Common myeloid progenitor, CD34-positive (primary cell): ENCODE results near the gene TSFM.

Source experiments
- CTCF ChIA-PET: fragments of 350-600 bp; sonication (Branson Sonifier 250); formaldehyde crosslinking; loops from one replicate; lab custom pipeline; 2021; ENCODE audit warnings: antibody characterized with exemption; lab: Charles Lee
- POLR2A ChIA-PET: fragments of 350-600 bp; sonication (Branson Sonifier 250); formaldehyde crosslinking; loops from one replicate; lab custom pipeline; 2021; ENCODE audit warnings: antibody characterized with exemption; lab: Charles Lee
- DNase-seq, 3 donors: peaks; one replicate each; pipeline versions ENCODE4 v3.0.0 to v3.0.0-alpha.2; 2013
- H3K27ac ChIP-seq, 2 experiments: 1 replicate in 1 of 2; 2 replicates in 1 of 2; pipeline ENCODE4 v1.7.0; 2013; ENCODE audit warnings: inconsistent platforms in 2 of 2, low read length in 2 of 2, mild to moderate bottlenecking in 2 of 2, low read depth in 1 of 2, moderate library complexity in 1 of 2; ENCODE audit not compliant: severe bottlenecking in 2 of 2, insufficient read depth in 1 of 2, poor library complexity in 1 of 2
- H3K27me3 ChIP-seq, 5 experiments: replicated peaks in 2 of 5; 1 replicate in 3 of 5; 2 replicates in 2 of 5; pipeline versions ENCODE4 v1.6.1 to v1.7.0; 2013; ENCODE audit warnings: low read length in 4 of 5, mild to moderate bottlenecking in 2 of 5, moderate library complexity in 2 of 5, inconsistent platforms in 1 of 5; ENCODE audit not compliant: insufficient read depth in 5 of 5, control insufficient read depth in 4 of 5
- H3K36me3 ChIP-seq, 4 experiments: 1 replicate in 2 of 4; 2 replicates in 2 of 4; pipeline versions ENCODE4 v1.6.1 to v1.7.0; 2013; ENCODE audit warnings: low read length in 3 of 4, control low read depth in 1 of 4, mild to moderate bottlenecking in 1 of 4; ENCODE audit not compliant: control insufficient read depth in 4 of 4, insufficient read depth in 4 of 4
- H3K4me1 ChIP-seq, 4 experiments: 1 replicate in 3 of 4; 2 replicates in 1 of 4; pipeline versions ENCODE4 v1.6.1 to v1.7.1; 2013; ENCODE audit warnings: low read length in 3 of 4, mild to moderate bottlenecking in 3 of 4, control low read depth in 1 of 4, inconsistent platforms in 1 of 4, moderate library complexity in 1 of 4; ENCODE audit not compliant: control insufficient read depth in 4 of 4, insufficient read depth in 4 of 4; ENCODE audit errors: control extremely low read depth in 1 of 4
- H3K4me3 ChIP-seq, 7 experiments: 1 replicate in 4 of 7; 2 replicates in 3 of 7; pipeline versions ENCODE4 v1.5.1 to v1.7.0; 2013; ENCODE audit warnings: mild to moderate bottlenecking in 7 of 7, low read length in 6 of 7, moderate library complexity in 6 of 7, inconsistent platforms in 2 of 7, low read depth in 2 of 7, control low read depth in 1 of 7; ENCODE audit not compliant: insufficient read depth in 4 of 7, control insufficient read depth in 1 of 7; ENCODE audit errors: extremely low read depth in 1 of 7
- H3K9me3 ChIP-seq, 5 experiments: 1 replicate in 4 of 5; 2 replicates in 1 of 5; pipeline versions ENCODE4 v1.6.1 to v1.7.1; 2013; ENCODE audit warnings: low read length in 4 of 5, mild to moderate bottlenecking in 2 of 5, inconsistent platforms in 1 of 5, low read depth in 1 of 5, moderate library complexity in 1 of 5; ENCODE audit not compliant: control insufficient read depth in 4 of 5, insufficient read depth in 2 of 5; ENCODE audit errors: control extremely low read depth in 1 of 5
- WGBS: methylation state at CpG from one replicate; pipeline ENCODE4 v1.1.5; 2013; ENCODE audit not compliant: insufficient coverage; 5-methylcytosine and 5-hydroxymethylcytosine counted together

TSFM gene

GRCh38 chr12:57822392-57823130 lies 40.0 kb downstream of the TSFM start:
- Histone ChIP-seq H3K27me3 (no peaks in the 10 kb centered on the region), H3K36me3 (peaks cover 28 to 77% (median 75%) of the 10 kb centered on the region in 4 experiments), H3K27ac (no peak overlapping the region), H3K4me3 (no peak overlapping the region), H3K9me3 (no peaks in the 10 kb centered on the region), H3K4me1 (peaks cover 0 to 2% (median 0%) of the 10 kb centered on the region in 4 experiments)
- DNase-seq: no peak
- 94% methylated on average over 10 of the region's 10 CpGs for WGBS
- CTCF ChIA-PET: interaction anchor here (0.6 to 3.3 kb wide), 5 partner anchors 19 to 83 kb away, joined by 3 to 25 read pairs (median 5); no protein-coding TSS in a partner anchor
- POLR2A ChIA-PET: no interaction called here

- H3K36me3 ChIP-seq: peaks cover 31 to 83% (median 80%) of the 10 kb centered on the region in 4 experiments
- POLR2A ChIA-PET: no interaction called here
Observed at GRCh38 chr12:57823131-57823907, 40.7 kb downstream of the TSFM start.

DNA sequence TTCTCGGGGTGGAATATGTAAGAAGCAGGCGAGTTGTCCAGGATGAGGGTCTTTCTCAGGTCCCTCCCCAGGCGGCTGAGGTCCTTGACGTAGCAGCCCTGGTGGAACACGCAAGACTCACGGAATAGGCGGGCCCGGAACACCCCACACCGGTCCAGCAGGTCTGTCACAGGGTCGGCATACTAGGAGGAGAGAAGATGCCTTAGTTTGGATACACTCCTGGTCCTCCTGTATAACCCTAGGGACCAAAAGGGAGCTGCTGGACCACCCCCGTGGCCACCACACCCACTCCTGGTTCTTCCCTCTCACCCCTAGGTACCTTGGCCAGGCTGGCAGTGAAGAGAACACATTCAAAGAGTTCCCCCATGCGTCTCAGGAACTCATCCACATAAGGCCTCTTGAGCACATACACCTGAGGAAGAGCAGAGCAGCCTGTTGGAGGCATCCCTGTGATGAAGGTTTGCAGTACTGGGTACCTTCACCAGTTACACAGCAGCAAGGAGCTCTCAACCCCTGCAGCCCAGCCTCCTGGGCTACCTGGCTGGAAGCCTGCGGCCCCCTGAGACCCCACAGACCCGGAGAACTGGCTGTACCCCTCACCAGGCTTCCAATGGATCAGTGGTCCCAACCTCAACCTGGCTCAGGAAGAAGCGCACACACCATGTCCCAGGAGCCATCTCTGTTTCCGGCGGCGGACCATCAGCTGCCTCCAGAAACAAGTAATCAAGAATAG lies 41.5 kb downstream of the TSFM start:
- Histone ChIP-seq H3K27ac (peak overlapping the region in 1 of 2 experiments; percentile 0), H3K36me3 (peaks cover 28 to 90% (median 83%) of the 10 kb centered on the region in 4 experiments), H3K4me3 (no peak overlapping the region), H3K9me3 (no peaks in the 10 kb centered on the region), H3K27me3 (no peaks in the 10 kb centered on the region), H3K4me1 (peaks cover 0 to 4% (median 3%) of the 10 kb centered on the region in 4 experiments)
- POLR2A ChIA-PET: no interaction called here
- WGBS: 95% methylated on average over 11 of the region's 18 CpGs
- no peak for DNase-seq
- CTCF ChIA-PET: interaction anchor here (1.1 to 4.1 kb wide), 9 partner anchors 7 to 131 kb away, joined by 3 to 25 read pairs (median 5); no protein-coding TSS in a partner anchor

More at GRCh38 chr12:57823131-57823907, 40.7 kb downstream of the TSFM start:
- Histone ChIP-seq H3K4me3 (no peak overlapping the region), H3K27me3 (no peaks in the 10 kb centered on the region), H3K9me3 (no peaks in the 10 kb centered on the region), H3K4me1 (no peaks in the 10 kb centered on the region), H3K27ac (no peak overlapping the region)
- 97% methylated on average over 15 of the region's 17 CpGs for WGBS
- CTCF ChIA-PET: interaction anchor here (0.6 to 3.3 kb wide), 5 partner anchors 19 to 82 kb away, joined by 3 to 25 read pairs (median 5); no protein-coding TSS in a partner anchor
- DNase-seq: no peak

GRCh38 chr12:57825451-57825850 lies 42.9 kb downstream of the TSFM start:
- Histone ChIP-seq H3K27ac (no peak overlapping the region), H3K36me3 (peaks cover 31 to 87% (median 80%) of the 10 kb centered on the region in 4 experiments), H3K9me3 (no peaks in the 10 kb centered on the region), H3K27me3 (no peaks in the 10 kb centered on the region), H3K4me1 (peaks cover 0 to 16% (median 15%) of the 10 kb centered on the region in 4 experiments), H3K4me3 (no peak overlapping the region)
- CTCF ChIA-PET: interaction anchor here (0.8 to 4.1 kb wide), 12 partner anchors 9 to 132 kb away, joined by 3 to 25 read pairs (median 4); no protein-coding TSS in a partner anchor
- 100% methylated on average over 2 of the region's 2 CpGs for WGBS
- POLR2A ChIA-PET: no interaction called here
- no peak for DNase-seq

GRCh38 chr12:57826400-57826799 lies 43.8 kb downstream of the TSFM start:
- DNase-seq: no peak
- WGBS: 100% methylated on average over 2 of the region's 2 CpGs
- Histone ChIP-seq H3K4me3 (no peak overlapping the region), H3K4me1 (peaks cover 1 to 20% (median 19%) of the 10 kb centered on the region in 4 experiments), H3K27me3 (no peaks in the 10 kb centered on the region), H3K27ac (no peak overlapping the region), H3K9me3 (no peaks in the 10 kb centered on the region), H3K36me3 (peaks cover 31 to 82% (median 73%) of the 10 kb centered on the region in 4 experiments)
- ChIA-PET POLR2A (no interaction called here), CTCF (interaction anchor here (0.8 to 4.1 kb wide), 9 partner anchors 11 to 78 kb away, joined by 3 to 24 read pairs (median 5); no protein-coding TSS in a partner anchor)

- no peaks in the 10 kb centered on the region for H3K9me3 ChIP-seq
- no peaks in the 10 kb centered on the region for H3K27me3 ChIP-seq
- POLR2A ChIA-PET: no interaction called here
- no peak for DNase-seq
- no peak overlapping the region for H3K4me3 ChIP-seq
- CTCF ChIA-PET: interaction anchor here (0.7 to 4.1 kb wide), 8 partner anchors 8 to 78 kb away, joined by 3 to 24 read pairs (median 6); partner anchors contain the start of gene AVIL
- peaks cover 31 to 76% (median 68%) of the 10 kb centered on the region in 4 experiments for H3K36me3 ChIP-seq
- 100% methylated on average over 1 of the region's 1 CpG for WGBS
- peak overlapping the region in 1 of 2 experiments; percentile 44 for H3K27ac ChIP-seq
- peaks cover 7 to 26% (median 24%) of the 10 kb centered on the region in 4 experiments for H3K4me1 ChIP-seq
Observed at GRCh38 chr12:57826966-57827365, 44.4 kb downstream of the TSFM start.
